Inferior parietal cortex (tissue), 1 donor: ENCODE results near the gene TEX51.

Experiments used
- DNase-seq: peaks from one replicate; pipeline ENCODE4 v3.0.0-alpha.2; 2016; ENCODE audit errors: extremely low spot score

The TEX51 gene

DNA sequence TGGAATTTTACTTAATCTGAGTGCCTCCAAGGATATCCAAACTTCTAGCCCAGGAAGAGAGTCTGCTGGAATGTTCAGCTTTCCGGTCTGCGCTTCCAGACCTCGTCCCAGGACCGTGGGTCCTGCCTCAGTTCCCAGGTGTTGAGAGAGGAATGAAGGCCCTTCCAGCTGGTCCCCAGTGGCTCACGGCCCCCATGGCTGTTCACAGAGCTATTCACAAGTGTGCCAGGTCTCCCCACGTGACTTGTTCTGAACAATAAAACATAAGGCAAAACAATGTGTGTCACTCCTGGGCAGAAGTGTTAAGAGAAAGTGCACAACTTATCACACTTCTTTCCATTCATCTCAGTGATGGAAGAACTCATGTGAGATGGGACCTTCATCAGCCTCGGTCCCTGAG is 20.1 kb upstream of the TEX51 start:
- DNase-seq: no peak

DNA sequence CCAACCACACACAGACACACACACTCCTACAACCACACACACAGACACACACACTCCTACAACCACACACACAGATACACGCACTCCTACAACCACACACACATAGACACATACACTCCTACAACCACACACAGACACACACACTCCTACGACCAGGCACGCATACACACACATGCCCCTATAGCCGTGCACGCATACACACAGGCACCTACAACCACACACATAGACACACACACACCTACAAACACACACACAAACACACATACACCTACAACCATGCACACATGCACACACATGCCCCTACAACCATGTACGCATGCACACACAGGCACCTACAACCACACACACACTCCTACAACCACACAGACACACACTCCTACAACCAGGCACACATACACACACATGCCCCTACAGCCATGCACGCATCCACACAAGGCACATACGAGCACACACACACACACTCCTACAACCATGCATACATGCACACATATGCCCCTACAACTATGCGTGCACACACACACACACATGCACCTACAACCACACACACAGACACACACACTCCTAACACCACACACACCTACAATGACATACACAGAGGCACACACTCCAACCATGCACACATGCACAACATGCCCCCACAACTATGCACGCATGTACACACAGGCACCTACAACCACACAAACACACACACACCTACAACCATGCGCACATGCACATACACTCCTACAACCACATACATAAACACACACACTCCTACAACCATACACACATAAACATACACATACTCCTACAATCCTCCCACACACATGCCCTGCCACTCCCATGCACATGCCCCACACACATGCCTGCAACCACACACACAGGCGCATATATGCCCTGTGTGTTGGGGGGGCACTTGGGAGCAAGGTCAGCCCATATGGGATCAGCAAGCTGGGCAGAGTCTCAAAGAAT is 19.1 kb upstream of the TEX51 start:
- DNase-seq: no peak

DNA sequence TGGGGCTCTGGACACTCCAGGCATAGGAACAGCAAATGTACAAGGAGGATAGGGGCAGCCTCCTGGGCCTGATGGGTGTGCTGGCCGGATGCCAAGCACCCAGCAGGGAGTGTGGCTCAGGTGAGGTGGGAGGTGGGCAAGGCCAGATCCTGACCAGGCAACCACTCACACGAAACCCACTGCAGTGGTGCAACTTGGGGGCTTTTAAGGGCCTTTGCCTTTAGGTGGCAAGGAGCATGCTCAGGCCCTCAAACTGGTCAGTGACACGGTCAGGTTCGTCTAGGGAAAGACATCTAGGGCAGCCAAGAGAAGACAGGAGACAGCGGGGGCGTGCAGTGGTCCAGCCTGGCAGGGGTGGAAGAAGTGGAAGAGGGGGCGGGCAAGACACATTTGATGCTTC is 18.4 kb upstream of the TEX51 start:
- no peak for DNase-seq

DNA sequence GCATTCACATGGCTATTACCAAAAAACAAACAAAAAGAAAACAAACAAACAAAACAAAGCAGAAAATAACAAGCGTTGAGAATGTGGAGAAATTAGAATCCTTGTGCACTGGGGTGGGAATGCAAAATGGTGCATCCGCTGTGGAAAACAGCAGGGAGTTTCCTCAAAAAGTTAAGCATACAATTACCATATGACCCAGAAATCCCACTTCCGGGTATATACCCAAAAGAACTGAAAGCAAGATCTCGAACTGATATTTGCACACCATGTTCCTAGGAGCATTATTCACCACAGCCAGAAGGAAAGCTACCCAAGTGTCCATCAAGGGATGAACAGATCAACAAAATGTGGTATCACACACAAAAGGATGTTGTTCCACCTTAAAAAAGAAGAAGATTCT is 17.9 kb upstream of the TEX51 start:
- DNase-seq: no peak

DNA sequence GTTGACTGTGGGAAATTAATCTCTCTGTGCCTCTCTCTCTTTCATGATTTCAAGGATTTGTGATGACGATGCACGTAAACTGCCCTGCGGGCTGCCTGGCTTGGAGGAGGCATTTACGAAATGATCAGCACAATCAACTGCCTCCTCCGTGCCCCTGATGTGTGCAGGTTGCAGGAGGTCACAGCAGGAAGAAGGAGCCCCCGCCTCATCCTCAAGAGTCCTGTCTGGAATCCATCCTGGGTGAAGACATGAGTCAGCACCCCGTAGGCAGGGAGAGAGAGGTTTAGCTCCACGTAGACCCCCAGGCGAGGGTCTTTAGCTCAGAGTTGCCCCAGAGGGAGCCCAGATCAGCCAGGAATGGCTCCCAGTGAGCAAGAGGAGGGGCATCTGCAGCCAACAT is 17.1 kb upstream of the TEX51 start:
- no peak for DNase-seq

DNA sequence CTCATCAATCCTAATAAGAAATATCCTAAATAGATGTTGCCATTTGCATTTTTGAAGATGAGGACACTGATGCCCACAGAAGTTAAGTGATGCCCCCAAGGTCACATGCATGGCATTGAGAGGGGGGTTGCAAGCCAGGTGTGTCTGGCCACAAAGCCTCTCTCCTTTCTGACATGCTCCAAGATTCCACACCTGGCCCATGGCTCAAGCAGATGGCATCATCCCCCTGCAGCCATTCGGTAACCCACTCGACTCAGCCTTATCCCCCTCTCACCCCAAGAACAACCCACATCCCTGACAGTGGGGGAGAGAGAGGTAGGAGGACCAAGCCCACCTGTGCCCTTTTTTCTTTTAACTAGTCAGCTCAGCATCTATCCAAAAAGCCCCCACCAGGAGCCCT is 16.5 kb upstream of the TEX51 start:
- DNase-seq: no peak

DNA sequence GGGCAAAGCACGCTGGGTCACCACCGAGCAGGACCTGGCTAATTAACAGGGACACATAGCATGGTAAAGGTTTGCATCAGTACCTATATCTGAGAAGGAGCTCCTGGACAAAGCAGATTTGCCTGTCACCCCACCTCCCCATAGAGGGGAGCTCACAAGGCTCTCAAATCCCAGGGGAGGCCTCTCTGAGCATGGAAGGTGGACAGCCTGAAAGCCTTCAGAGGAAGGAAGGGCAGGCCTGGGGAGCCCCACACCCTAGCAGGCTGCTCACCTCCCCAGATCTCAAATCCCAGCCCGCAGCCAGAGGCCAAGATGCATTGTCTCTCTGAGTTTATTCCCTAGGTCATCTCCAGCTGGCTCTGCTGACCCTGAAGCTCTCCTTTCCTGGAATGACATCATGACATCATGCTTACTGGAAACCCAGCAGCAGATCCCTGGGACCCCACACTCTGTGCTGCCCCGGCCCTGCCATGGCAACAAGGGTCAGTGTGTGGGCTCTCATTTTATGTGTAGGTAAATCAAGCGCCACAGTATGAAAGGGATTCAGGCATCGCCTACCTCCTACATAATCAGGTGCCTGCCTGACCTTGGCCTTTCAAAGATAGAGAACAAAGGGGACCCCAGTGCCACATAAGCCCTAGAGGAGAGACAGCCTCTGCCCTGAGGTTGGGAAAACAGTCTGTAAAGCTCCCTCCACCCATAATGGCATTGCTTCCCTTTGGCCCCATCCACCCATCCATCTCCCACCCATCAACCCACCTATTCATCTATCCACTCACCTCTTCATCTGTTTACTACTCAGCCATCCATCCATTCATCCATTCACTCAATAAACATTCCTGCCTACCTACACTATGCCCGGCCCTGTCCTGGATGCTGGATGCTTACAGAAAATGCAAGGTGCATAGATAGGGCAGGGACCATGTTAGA is 15.7 kb upstream of the TEX51 start:
- DNase-seq: no peak

DNA sequence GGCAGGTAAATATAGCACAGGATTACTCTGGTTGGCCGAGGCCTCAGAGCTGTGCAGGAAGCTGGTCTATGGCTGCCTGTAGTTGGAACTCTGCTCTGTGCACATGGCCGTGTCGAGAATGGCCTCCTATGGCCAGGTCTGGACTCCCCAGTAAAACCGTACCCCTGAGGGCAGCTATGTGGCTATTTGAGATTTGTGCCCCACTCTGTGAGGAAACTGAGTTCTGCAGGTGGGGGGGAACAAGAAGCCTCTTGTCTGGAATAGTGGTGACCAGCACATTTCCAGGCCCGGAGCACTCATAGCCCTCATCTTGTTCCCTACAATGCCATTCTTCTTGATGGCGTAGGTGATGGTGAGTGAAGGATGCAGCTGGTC is 15.0 kb upstream of the TEX51 start:
- no peak for DNase-seq

DNA sequence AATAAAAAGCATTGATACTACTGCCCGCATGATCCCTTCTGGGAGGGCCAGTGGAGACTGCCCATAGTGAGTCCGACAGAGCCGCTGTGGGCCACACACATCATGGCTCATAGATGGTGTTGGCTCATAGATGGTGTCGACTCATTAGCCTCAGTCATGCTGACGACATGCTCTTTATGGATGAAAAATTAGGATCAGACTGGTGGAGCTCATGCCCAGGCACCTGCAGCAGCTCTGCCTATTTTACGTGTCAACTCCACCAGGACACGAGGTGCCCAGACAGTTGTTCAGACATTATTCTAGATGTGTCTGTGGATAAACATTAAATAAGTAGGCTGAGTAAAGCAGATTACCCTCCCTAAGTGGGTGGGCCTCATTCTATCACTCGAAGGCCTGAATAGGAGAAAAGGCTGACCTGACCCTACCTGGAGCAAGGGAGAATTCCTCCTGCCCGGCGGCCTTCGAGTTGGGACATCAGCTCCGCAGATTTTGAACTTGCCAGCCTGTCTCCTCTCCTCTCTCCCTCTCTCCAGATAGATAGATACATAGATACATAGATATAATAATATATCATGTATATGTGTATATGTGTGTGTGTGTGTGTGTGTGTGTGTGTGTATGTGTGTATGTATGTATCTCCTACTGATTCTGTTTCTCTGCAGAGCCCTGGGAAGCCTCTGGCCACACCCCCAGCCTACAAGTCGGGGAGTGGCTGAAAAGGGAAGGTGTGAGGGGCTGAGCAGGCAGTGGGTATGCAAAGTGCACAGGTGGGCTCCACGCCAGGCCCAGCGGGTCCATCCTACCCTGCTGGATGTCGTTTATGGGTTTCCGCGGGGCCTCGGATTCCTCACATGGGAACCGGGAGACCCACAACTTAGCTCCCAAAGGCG is 13.6 kb upstream of the TEX51 start:
- no peak for DNase-seq

DNA sequence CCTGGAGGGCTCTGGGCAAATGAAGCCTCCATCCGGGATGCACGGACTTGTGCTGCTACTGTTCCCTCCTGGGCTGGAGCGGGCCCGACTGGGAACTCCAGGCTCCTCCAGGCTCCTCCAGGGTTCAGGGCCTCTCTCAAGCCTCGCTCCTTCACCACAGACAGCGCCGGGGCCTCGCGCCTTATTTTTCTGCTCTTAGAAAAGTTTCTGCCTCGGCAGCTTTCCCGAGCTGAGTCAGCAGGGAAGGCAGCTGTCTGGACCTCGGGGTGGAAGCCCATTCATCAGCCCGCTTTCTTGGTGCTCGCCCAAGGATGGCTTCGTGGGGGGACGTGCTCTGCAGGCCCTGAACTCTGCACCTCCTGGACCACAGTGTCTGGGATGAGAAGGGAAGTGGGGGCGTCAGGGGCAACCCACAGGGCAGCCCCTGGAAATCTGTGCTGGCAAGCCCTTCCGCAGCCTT is 12.9 kb upstream of the TEX51 start:
- DNase-seq: no peak

DNA sequence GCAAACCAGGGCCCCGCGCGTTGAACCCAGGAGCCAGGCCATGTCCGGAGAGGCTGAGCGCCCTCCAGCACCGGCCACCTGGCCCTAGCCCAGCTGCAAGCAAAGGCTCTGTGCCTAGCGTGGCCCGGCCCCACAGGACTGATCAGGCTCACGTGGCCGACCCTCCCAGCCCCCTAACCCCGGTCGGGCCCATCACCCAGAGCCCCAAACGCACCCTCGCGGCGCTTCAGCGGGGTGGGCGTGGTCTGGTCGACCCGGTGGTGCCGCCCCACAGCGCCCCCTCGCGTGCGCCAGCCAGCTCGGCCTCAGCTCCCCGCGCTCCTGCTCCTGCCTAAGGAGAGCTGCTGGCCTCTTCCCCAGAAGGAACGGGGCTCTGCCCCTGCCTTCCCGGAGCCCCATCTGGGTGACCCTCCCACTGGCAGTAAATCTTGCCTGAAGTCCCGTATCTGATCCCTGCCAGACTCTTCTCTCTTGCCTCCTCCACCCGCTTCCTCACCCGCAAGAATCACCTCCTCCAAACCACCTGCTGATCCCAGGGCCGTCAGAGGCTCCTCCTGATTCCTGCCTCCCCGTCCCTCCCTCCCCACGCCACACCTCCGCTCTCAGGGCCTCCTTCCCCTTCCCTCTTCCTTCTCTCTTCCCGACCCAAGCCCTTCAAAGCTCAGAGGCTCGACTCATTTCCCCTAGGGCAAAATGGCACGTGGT is 12.3 kb upstream of the TEX51 start:
- DNase-seq: peak; percentile 29

DNA sequence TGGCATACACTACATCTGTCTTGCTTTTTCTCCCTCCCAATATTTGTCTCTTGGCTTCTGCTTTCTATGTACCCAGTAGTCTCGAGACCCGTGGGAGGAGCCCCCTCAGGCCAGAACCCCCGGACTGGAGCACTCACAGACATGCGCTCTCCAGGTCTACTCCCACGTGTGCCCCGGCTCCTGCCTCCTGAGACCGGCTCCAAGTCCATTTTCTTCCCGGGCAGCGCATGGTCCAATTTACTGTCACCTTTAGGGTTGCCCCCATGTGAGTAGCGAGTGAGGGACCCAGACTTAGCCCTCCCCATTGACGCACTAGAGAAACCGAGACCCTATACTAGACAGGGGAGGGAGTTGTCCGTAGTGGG is 11.8 kb upstream of the TEX51 start:
- no peak for DNase-seq

DNA sequence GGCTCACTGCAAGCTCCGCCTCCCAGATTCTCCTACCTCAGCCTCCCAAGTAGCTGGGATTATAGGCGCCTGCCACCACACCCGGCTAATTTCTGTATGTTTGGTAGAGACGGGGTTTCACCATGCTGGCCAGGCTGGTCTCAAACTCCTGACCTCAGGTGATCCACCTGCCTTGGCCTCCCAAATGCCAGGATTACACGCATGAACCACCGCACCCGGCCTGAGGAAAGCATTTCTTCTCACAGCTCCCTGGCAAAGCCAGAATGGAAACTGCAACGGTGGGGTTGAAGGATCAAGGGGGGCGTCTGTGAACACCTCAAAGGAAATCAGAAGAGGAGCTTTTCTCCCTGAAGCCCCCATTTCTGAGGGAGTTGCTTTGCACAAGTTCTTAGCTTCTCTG is 11.2 kb upstream of the TEX51 start:
- DNase-seq: no peak

DNA sequence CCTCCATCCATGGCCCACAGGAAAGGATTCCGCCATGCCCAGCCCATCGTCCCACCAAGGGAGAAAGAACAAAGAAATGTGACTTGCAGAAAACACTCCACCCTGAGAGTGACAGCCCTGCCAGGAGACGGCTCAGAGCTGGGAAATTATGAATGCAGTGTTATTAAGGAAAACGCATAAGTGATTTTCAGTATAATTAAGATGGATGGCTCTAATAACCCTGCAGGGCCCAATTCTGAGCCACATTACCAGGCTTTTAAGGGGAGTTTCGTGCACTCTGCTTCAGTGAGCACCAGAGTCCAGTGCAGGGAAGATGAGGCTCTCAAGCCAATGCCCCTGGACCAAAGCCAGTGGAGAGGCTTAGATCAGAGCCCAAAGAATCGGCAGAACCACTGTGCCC is 10.6 kb upstream of the TEX51 start:
- DNase-seq: no peak

DNA sequence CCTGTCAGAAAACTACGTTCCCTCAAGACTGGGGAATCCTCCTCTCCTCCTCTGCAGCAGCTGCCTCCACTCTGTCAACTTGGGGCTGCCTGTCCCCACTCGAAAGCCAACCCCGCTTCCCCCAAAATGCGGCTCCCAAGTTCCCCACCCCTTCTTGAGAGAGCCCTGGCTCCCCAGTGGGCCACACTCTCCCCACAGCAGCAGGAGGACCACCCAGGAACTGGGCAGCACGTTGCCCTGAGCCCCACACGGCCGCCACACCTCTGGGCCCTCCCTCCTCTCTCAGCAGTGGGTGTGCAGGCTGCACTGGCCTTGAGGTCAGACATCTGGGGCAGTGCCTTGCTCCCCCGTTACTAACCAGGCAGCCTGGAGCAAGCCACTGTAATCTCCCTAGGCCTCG is 9.6 kb upstream of the TEX51 start:
- no peak for DNase-seq

DNA sequence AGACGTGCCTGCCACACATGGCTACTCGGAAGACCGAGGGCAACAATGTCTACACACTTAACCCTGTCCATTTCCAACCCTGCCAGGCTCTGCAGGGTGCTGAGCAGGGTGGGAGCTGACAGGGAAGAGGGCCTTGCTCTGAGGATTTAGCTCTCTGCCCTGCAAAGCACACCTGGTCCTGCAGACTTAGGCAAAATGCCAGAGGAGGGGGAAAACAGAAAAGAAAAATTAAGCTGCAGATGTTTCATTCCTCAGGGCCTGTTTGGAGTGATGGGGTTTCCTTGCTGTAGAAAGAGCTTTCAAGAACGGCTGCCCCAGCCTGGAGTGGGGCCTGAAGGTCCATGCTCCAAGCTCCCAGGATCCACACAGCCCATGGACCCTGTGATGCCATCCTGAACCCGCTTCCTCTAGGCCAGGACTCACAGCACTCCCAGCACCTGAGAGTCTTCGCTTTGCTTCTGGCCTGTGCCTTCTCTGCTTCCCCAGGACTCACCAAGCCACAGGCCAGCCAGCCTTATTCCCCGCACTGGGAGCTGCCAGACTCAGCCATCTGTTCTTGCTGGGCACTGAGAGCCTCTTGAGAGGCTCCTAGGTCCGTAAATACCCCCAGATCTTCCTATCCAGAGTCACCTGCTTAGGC is 9.1 kb upstream of the TEX51 start:
- no peak for DNase-seq

DNA sequence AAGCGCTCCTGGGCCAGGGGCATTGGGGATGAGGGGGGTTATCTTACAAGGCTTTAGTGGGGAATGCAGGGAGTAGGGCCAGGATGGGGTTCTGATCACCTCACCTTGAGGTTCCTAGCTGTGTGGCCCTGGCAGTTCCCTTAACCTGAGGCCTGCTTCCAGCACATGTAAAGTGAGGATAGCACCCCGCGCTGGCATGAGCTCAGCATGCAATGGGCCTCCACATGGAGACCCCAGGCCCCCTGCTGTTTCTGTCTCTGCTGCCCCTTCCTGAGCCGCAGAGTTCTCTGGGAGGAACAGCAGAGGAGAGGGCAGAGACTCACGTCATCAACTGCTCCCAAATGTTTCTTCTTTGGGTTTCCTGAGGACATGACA is 8.6 kb upstream of the TEX51 start:
- DNase-seq: no peak

DNA sequence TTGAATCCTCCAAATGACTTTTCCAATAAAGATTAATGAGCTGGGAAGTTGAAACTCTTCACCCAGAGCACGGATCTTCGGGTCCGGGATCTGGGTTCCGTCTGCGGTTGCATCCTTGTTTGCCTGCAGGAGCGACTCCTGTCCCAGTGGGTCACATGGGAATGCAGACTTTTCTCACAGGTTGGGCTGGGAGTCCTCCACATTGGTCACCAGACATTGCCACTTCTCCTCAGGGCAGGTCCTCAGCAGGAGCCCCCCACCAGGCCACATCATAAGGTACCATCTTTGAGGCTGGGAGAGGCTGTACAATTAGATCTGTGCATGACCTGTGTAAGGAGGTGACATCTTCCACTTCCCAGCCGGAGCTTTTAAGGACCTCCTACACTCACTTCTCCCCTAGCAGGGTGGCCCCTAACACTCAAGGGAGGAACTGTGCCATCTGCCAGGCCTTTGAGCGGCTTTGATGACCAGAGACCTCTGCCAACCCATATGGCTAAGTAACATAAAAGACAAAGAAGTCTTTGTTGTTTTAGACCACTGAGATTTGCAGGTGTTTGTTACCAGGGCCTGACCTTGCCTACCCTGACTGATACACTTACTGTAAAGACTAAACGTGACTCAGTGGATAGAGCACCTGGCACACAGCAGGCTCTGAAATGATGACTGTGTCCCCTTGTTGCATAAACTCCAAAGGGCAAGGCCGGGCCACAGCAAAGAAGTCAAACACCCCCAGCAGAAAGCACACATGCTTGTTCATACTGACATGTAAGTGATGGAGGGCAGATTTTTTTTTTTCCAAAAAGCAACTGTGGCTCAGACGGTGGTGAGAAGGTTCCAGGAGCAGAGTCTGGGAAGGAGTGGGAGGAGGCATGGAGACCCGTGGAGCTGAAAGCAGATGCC is 7.9 kb upstream of the TEX51 start:
- DNase-seq: no peak

DNA sequence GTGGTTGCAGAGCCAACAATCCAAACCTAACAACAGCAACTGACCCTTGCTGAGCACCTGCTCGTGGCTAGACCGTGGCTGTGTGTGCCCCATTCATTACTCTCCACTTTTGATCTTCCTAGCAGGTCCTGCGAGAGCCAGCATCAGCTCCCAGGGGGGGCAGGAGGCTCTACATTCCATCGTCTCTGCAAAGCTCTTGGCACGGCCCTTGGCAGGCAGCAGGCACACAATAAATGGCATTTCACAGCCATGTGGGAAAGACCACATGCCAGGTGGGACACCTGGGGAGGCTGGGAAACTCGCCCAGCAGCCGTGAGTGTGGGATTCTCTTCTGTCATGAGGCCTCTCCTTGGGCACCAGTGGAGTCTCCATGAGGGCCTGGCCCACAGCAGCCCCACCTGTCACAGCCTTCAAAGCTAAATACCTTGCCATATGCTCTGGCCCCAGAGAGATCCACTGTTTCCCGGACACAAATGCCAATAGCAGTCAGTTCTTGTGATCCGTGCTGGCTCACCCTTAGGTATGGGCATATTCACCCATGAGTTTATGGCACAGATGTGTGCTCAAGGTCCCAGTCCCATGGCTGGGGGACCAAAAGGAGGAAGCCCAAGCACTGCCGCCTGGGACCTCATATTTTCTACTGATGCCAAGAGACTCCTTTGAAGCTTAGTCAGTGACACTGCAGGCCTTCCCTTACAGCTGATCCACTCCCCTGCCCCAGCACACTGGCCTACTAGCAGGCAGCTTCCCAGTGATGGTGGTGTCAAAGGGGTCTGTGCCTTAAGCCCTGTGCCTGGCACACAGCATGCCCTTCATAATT is 6.8 kb upstream of the TEX51 start:
- DNase-seq: no peak
